GM18511 (cell line): ENCODE measurements around the gene SETX.

Experiments
- ATAC-seq: cut with Tn5 transposase; IDR thresholded peaks from one replicate; pipeline ENCODE4 v1.9.1; 2021; ENCODE audit warnings: mild to moderate bottlenecking, moderate library complexity; ENCODE audit not compliant: unreplicated experiment

SETX gene

GRCh38 chr9:132218208-132218607 lies 136.6 kb downstream of the SETX start:
- no peak for ATAC-seq

GRCh38 chr9:132216861-132217619 lies 137.7 kb downstream of the SETX start:
- ATAC-seq, result no peak

- ATAC-seq, result no peak
Measured at GRCh38 chr9:132214027-132214622, 140.7 kb downstream of the SETX start.

GRCh38 chr9:132211570-132211969 lies 143.2 kb downstream of the SETX start:
- no peak for ATAC-seq
